Gastroesophageal sphincter (tissue), 4 donors: ENCODE results near the gene LRRC75A. TPM values are rescaled to one million over a fixed set of nuclear protein-coding genes. Genes with fewer than 3 reads are reported as not detected.

Experiments used
- ATAC-seq: fragments of 150-250 bp; one replicate; pipeline ENCODE4 v1.9.1; 2016; ENCODE audit warnings: mild to moderate bottlenecking, moderate library complexity
- H3K27ac ChIP-seq, 4 donors: fragments of 200-600 bp; sonication (generic) in 3 of 4; 1 replicate in 3 of 4; 2 replicates in 1 of 4; pipeline ENCODE4 v1.5.1; 2016 to 2019
- H3K27me3 ChIP-seq: fragments of 200-600 bp; sonication (generic); one replicate; pipeline ENCODE4 v1.5.1; 2019
- H3K36me3 ChIP-seq, 2 donors: fragments of 200-600 bp; sonication (generic); one replicate each; pipeline ENCODE4 v1.5.1; 2019; ENCODE audit warnings: control low read depth in 1 of 2
- H3K4me1 ChIP-seq, 3 donors: fragments of 200-600 bp; sonication (generic); 1 replicate in 2 of 3; 2 replicates in 1 of 3; pipeline ENCODE4 v1.5.1; 2016 to 2019; ENCODE audit warnings: control low read depth in 2 of 3
- H3K4me3 ChIP-seq, 2 donors: fragments of 200-600 bp; sonication (generic); one replicate each; pipeline ENCODE4 v1.5.1; 2019; ENCODE audit warnings: mild to moderate bottlenecking in 1 of 2, moderate library complexity in 1 of 2
- H3K9me3 ChIP-seq, 3 donors: fragments of 200-600 bp; sonication (generic); one replicate each; pipeline ENCODE4 v1.5.1; 2017 to 2019; ENCODE audit warnings: control low read depth in 2 of 3
- CTCF ChIP-seq, 4 experiments: fragments of 200-600 bp in 2 of 4; fragments of 450-650 bp in 2 of 4; sonication (generic) in 1 of 4; IDR thresholded peaks; one replicate each; pipeline ENCODE4 v1.5.1; 2017 to 2019; ENCODE audit warnings: antibody characterized with exemption in 4 of 4, mild to moderate bottlenecking in 2 of 4, moderate library complexity in 2 of 4
- EP300 ChIP-seq: sonication (generic); formaldehyde crosslinking; IDR thresholded peaks from one replicate; pipeline ENCODE4 v1.6.1; 2017; ENCODE audit warnings: antibody characterized with exemption, mild to moderate bottlenecking
- POLR2A ChIP-seq, 2 donors: fragments of 450-650 bp; IDR thresholded peaks; one replicate each; pipeline ENCODE4 v1.6.1; 2017; ENCODE audit warnings: antibody characterized with exemption in 2 of 2, mild to moderate bottlenecking in 2 of 2, moderate library complexity in 1 of 2
- POLR2AphosphoS5 ChIP-seq: sonication (generic); formaldehyde crosslinking; IDR thresholded peaks from one replicate; pipeline ENCODE4 v1.6.1; 2017; ENCODE audit warnings: antibody characterized with exemption
- WGBS, 2 donors: methylation state at CpG; one replicate each; pipeline ENCODE4 v1.1.5; 2018; ENCODE audit warnings: low coverage in 1 of 2; 5-methylcytosine and 5-hydroxymethylcytosine counted together
- total RNA-seq, 4 donors: library from RNA; depleted of rRNA; stranded (reverse); fragments of >200 nt; gene quantifications; one replicate each; pipeline ENCODE4 v1.1.0, GENCODE V29; 2016

The LRRC75A gene
- total RNA-seq, 4 donors from 2014 or later = 0.94 to 4.0 (median 2.3) TPM

GRCh38 chr17:16473044-16474011 is 18.7 kb downstream of the LRRC75A start:
- Histone ChIP-seq H3K36me3 (no peaks in the 10 kb centered on the region), H3K9me3 (no peaks in the 10 kb centered on the region), H3K4me1 (peaks cover 0 to 26% (median 12%) of the 10 kb centered on the region in 3 donors), H3K27me3 (no peaks in the 10 kb centered on the region), H3K4me3 (no peak overlapping the region), H3K27ac (no peak overlapping the region)
- TF ChIP-seq EP300 = no peak
- no peak for TF ChIP-seq CTCF (IDR thresholded peaks at IDR 0.05)
- TF ChIP-seq POLR2AphosphoS5 = no peak
- no peak for TF ChIP-seq POLR2A (IDR thresholded peaks at IDR 0.05)
- 51 to 83% methylated on average over 4 to 7 of the region's 20 CpGs for WGBS, 2 donors
- no peak for ATAC-seq

GRCh38 chr17:16472539-16472938 is 19.5 kb downstream of the LRRC75A start:
- ATAC-seq = no peak
- no peaks in the 10 kb centered on the region for H3K9me3 ChIP-seq
- H3K27ac ChIP-seq = no peak overlapping the region
- no peaks in the 10 kb centered on the region for H3K27me3 ChIP-seq
- no peaks in the 10 kb centered on the region for H3K36me3 ChIP-seq
- no peak for TF ChIP-seq CTCF (IDR thresholded peaks at IDR 0.05)
- no peak for TF ChIP-seq EP300
- no peak for TF ChIP-seq POLR2AphosphoS5
- TF ChIP-seq POLR2A (IDR thresholded peaks at IDR 0.05) = no peak
- H3K4me3 ChIP-seq = no peak overlapping the region
- H3K4me1 ChIP-seq = peaks cover 0 to 19% (median 10%) of the 10 kb centered on the region in 3 donors
- 73 to 77% methylated on average over 4 to 6 of the region's 6 CpGs for WGBS, 2 donors

GRCh38 chr17:16471295-16471694 is 20.7 kb downstream of the LRRC75A start:
- H3K4me1 ChIP-seq = peaks cover 0 to 13% (median 7%) of the 10 kb centered on the region in 3 donors
- WGBS, 2 donors = 76 to 83% methylated on average over 3 to 4 of the region's 5 CpGs
- ATAC-seq = no peak
- H3K9me3 ChIP-seq = no peaks in the 10 kb centered on the region
- no peaks in the 10 kb centered on the region for H3K36me3 ChIP-seq
- no peak overlapping the region for H3K4me3 ChIP-seq
- H3K27ac ChIP-seq = no peak overlapping the region
- TF ChIP-seq POLR2A (IDR thresholded peaks at IDR 0.05) = no peak
- no peaks in the 10 kb centered on the region for H3K27me3 ChIP-seq

GRCh38 chr17:16470265-16470664 is 21.7 kb downstream of the LRRC75A start:
- Histone ChIP-seq H3K4me1 (peaks cover 0 to 23% (median 7%) of the 10 kb centered on the region in 3 donors), H3K27ac (peak overlapping the region in 2 of 4 donors; percentile 21 to 47), H3K4me3 (no peak overlapping the region), H3K9me3 (no peaks in the 10 kb centered on the region), H3K27me3 (no peaks in the 10 kb centered on the region), H3K36me3 (no peaks in the 10 kb centered on the region)
- no peak for TF ChIP-seq EP300
- TF ChIP-seq CTCF (IDR thresholded peaks at IDR 0.05) = peak in 1 of 4 experiments; percentile 15
- WGBS, 2 donors = 68% methylated on average over 5 of the region's 11 CpGs; no CpG with 5 or more reads in 1 of the 2 donors
- no peak for ATAC-seq

- Histone ChIP-seq H3K27me3 (no peaks in the 10 kb centered on the region), H3K9me3 (no peaks in the 10 kb centered on the region), H3K4me3 (no peak overlapping the region), H3K4me1 (peaks cover 0 to 36% (median 7%) of the 10 kb centered on the region in 3 donors), H3K27ac (no peak overlapping the region), H3K36me3 (no peaks in the 10 kb centered on the region)
- ATAC-seq = no peak
- 87 to 90% methylated on average over 4 of the region's 4 CpGs for WGBS, 2 donors
- TF ChIP-seq POLR2A (IDR thresholded peaks at IDR 0.05) (no peak), CTCF (IDR thresholded peaks at IDR 0.05) (no peak), POLR2AphosphoS5 (no peak), EP300 (no peak)
Measured at GRCh38 chr17:16468428-16468992, 23.5 kb downstream of the LRRC75A start.
